HUES6 (cell line): Measurements from ENCODE around the gene PCBP4.

Experiments used
- H3K27ac ChIP-seq: 2 replicates; pipeline ENCODE4 v1.7.0; 2013; ENCODE audit warnings: low read depth, mild to moderate bottlenecking, low read length, inconsistent platforms
- H3K27me3 ChIP-seq: 2 replicates; pipeline ENCODE4 v1.6.1; 2013; ENCODE audit warnings: low read length; ENCODE audit not compliant: control insufficient read depth, insufficient read depth
- H3K36me3 ChIP-seq: 2 replicates; pipeline ENCODE4 v1.6.1; 2013; ENCODE audit warnings: low read length; ENCODE audit not compliant: control insufficient read depth, insufficient read depth
- H3K4me1 ChIP-seq: 2 replicates; pipeline ENCODE4 v1.6.1; 2013; ENCODE audit warnings: low read length; ENCODE audit not compliant: control insufficient read depth, insufficient read depth
- H3K4me3 ChIP-seq: 2 replicates; pipeline ENCODE4 v1.5.1; 2013; ENCODE audit warnings: low read depth, low read length
- H3K9ac ChIP-seq: one replicate; pipeline ENCODE4 v1.6.1; 2013; ENCODE audit warnings: mild to moderate bottlenecking, low read length
- H3K9me3 ChIP-seq: 2 replicates; pipeline ENCODE4 v1.6.1; 2013; ENCODE audit warnings: low read depth, low read length; ENCODE audit not compliant: control insufficient read depth, insufficient read depth

PCBP4 gene

GRCh38 chr3:51982352-51982837 lies 15.1 kb upstream of the PCBP4 start:
- Histone ChIP-seq H3K36me3 (no peaks in the 10 kb centered on the region), H3K27me3 (peaks cover 3% of the 10 kb centered on the region; the same call in 1 of the 2 replicates), H3K4me1 (peaks cover 17% of the 10 kb centered on the region), H3K4me3 (peak overlapping the region; percentile 78), H3K27ac (peak overlapping the region; percentile 76; the same call in 1 of the 2 replicates), H3K9ac (peak overlapping the region; percentile 40), H3K9me3 (no peaks in the 10 kb centered on the region)

- peaks cover 25% of the 10 kb centered on the region for H3K4me1 ChIP-seq
- H3K9me3 ChIP-seq, result no peaks in the 10 kb centered on the region
- H3K27ac ChIP-seq, result no peak overlapping the region
- no peak overlapping the region for H3K4me3 ChIP-seq
- H3K27me3 ChIP-seq, result peaks cover 22% of the 10 kb centered on the region
- H3K36me3 ChIP-seq, result no peaks in the 10 kb centered on the region
- H3K9ac ChIP-seq, result no peak overlapping the region
Measured at GRCh38 chr3:51980253-51980652, 13.0 kb upstream of the PCBP4 start.

- peaks cover 27% of the 10 kb centered on the region for H3K4me1 ChIP-seq
- no peaks in the 10 kb centered on the region for H3K36me3 ChIP-seq
- H3K9me3 ChIP-seq, result no peaks in the 10 kb centered on the region
- no peak overlapping the region for H3K4me3 ChIP-seq
- H3K27me3 ChIP-seq, result peaks cover 34% of the 10 kb centered on the region
- H3K27ac ChIP-seq, result no peak overlapping the region
- H3K9ac ChIP-seq, result no peak overlapping the region
Measured at GRCh38 chr3:51978143-51978502, 10.9 kb upstream of the PCBP4 start.

GRCh38 chr3:51977446-51978142 lies 10.3 kb upstream of the PCBP4 start:
- Histone ChIP-seq H3K27me3 (peaks cover 34% of the 10 kb centered on the region), H3K9me3 (no peaks in the 10 kb centered on the region), H3K4me3 (no peak overlapping the region), H3K27ac (no peak overlapping the region), H3K9ac (no peak overlapping the region), H3K36me3 (no peaks in the 10 kb centered on the region), H3K4me1 (peaks cover 25% of the 10 kb centered on the region)

- Histone ChIP-seq H3K9ac (no peak overlapping the region), H3K27me3 (peaks cover 34% of the 10 kb centered on the region), H3K9me3 (no peaks in the 10 kb centered on the region), H3K36me3 (no peaks in the 10 kb centered on the region), H3K4me1 (peaks cover 25% of the 10 kb centered on the region), H3K4me3 (peak overlapping the region; percentile 65), H3K27ac (no peak overlapping the region)
Measured at GRCh38 chr3:51975852-51976549, 8.7 kb upstream of the PCBP4 start.

GRCh38 chr3:51974963-51975851 lies 8.0 kb upstream of the PCBP4 start, which contains the start of gene ABHD14A:
Gene ABHD14A (plus strand): TSS chr3:51975064. CDS start chr3:51975136, 72 bp downstream.
- Histone ChIP-seq H3K27ac (no peak within 1 kb of the TSS), H3K36me3 (no peaks in the 10 kb centered on the region), H3K9me3 (no peaks in the 10 kb centered on the region), H3K4me1 (peaks cover 25% of the 10 kb centered on the region), H3K4me3 (peak within 1 kb of the TSS; percentile 65), H3K9ac (peak within 1 kb of the TSS; percentile 40), H3K27me3 (peaks cover 34% of the 10 kb centered on the region)

GRCh38 chr3:51974277-51974962 lies 7.2 kb upstream of the PCBP4 start:
- H3K27me3 ChIP-seq, result peaks cover 34% of the 10 kb centered on the region
- peak overlapping the region; percentile 65 for H3K4me3 ChIP-seq
- H3K36me3 ChIP-seq, result no peaks in the 10 kb centered on the region
- peak overlapping the region; percentile 15 for H3K9ac ChIP-seq
- H3K4me1 ChIP-seq, result peaks cover 27% of the 10 kb centered on the region
- no peak overlapping the region for H3K27ac ChIP-seq
- no peaks in the 10 kb centered on the region for H3K9me3 ChIP-seq

- no peak overlapping the region for H3K9ac ChIP-seq
- H3K4me1 ChIP-seq, result peaks cover 45% of the 10 kb centered on the region
- H3K4me3 ChIP-seq, result no peak overlapping the region
- H3K27me3 ChIP-seq, result peaks cover 26% of the 10 kb centered on the region
- H3K27ac ChIP-seq, result no peak overlapping the region
- no peaks in the 10 kb centered on the region for H3K9me3 ChIP-seq
- H3K36me3 ChIP-seq, result no peaks in the 10 kb centered on the region
Measured at GRCh38 chr3:51971350-51971749, 4.1 kb upstream of the PCBP4 start.

GRCh38 chr3:51970606-51971300 lies 3.5 kb upstream of the PCBP4 start:
- Histone ChIP-seq H3K9ac (no peak overlapping the region), H3K4me1 (peaks cover 48% of the 10 kb centered on the region)

GRCh38 chr3:51969841-51970240 lies 2.6 kb upstream of the PCBP4 start:
- peaks cover 51% of the 10 kb centered on the region for H3K4me1 ChIP-seq
- H3K27me3 ChIP-seq, result peaks cover 26% of the 10 kb centered on the region; the same call in 1 of the 2 replicates
- H3K9me3 ChIP-seq, result no peaks in the 10 kb centered on the region
- no peak overlapping the region for H3K9ac ChIP-seq
- no peak overlapping the region for H3K4me3 ChIP-seq
- H3K36me3 ChIP-seq, result no peaks in the 10 kb centered on the region
- no peak overlapping the region for H3K27ac ChIP-seq

More at GRCh38 chr3:51970606-51971300, 3.5 kb upstream of the PCBP4 start:
- no peak overlapping the region for H3K27ac ChIP-seq
- H3K36me3 ChIP-seq, result no peaks in the 10 kb centered on the region
- H3K9me3 ChIP-seq, result no peaks in the 10 kb centered on the region
- peaks cover 24% of the 10 kb centered on the region for H3K27me3 ChIP-seq
- no peak overlapping the region for H3K4me3 ChIP-seq
